COLO829 (cell line): ENCODE measurements around the gene CNOT4.
"Not testable (repeated sequence)": the region's sequence is repeated elsewhere in the genome, so short reads cannot be mapped to it uniquely, and the experiment has no call there.

Source experiments
- DNase-seq: peaks from one replicate; pipeline ENCODE4 v3.0.0; 2012; ENCODE audit warnings: low spot score

Gene CNOT4

DNA sequence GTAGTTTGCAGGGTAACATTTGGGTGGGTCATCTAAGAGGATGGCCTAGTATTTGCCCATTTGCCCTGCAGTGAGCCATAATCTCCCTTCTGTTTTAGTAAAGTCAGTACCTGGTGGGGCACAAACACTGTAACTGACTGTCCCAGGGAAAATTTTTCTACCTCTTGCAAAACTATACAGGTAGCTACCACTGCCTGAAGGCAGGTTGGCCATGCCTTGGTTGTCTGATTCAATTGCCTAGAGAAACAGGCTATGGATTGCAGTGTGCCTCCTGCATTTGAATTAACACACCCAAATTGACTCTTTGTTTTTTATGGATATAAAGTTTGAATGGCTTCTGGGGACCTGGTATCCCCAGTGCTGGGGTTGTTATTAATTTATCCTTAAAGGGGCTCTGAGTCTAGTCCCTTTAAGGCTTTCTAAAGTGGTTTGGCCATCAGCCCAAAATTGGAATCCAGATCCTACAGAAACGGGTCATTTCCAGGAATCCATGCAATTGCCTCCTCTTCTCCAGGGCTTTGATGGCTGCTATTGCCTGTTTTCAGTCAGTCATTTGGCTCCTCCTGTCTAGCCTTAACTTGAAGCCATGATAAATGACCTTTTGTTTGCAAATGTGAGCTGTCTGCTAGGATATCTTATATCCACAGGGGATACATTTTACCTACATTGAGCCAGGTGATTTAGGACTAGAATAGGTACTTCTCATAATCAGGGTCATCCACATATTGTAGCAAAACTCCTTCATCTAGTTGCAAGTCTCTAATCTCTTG, 187.1 kb downstream of the CNOT4 start:
- DNase-seq = no peak

DNA sequence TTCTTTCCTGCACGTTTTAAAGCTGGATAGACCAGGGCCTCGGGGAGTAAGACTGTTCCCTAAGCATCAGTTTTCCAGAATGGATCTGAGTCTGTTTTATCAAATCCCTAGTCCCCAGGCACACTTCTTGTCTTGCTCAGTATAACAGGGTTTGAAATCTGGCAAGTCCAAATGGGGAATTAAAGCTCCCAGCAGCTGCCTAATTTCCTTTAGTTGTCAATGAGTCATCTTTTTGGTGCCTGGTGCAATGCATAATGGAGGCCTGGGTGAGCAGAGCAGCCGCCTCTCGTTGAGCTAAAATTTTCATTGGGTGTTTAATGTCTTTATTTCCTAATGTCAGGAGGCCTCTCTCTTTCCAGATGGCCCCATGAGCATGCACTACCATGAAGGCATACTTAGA, 188.3 kb downstream of the CNOT4 start:
- DNase-seq = no peak

DNA sequence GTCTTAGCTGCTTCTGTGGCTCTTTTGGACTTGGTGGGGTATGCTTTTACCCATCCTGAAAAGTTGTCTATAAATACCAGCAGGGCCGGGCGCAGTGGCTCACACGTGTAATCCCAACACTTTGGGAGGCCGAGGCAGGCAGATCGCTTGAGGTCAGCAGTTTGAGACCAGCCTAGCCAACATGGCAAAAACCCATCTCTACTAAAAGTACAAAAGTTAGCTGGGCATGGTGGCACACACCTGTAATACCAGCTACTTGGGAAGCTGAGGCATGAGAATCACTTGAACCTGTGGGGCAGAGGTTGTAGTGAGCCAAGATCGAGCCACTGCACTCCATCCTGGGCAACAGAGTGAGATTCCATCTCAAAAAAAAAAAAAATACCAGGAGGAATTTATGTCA, 188.9 kb downstream of the CNOT4 start:
- not testable (repeated sequence) for DNase-seq

DNA sequence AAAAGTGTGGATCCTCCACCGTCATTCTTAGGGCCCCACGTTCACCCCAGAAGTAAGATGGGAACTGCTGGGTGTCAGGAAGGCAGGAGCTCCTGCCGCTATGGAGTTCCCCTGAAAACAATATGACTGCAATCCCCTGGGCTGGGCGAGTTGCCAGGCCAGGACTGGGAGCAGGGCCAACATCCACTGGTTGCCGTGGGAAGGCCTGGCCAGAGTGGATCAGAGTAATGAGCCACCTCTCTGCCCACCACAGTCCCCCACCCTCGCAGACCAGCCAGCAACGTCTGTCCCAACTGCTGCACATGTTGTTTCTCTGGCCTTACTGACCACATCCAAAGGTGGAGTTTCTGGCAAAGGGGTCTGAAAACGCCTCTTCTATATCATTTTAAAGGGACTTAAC, 189.6 kb downstream of the CNOT4 start:
- DNase-seq = peak; percentile 53

DNA sequence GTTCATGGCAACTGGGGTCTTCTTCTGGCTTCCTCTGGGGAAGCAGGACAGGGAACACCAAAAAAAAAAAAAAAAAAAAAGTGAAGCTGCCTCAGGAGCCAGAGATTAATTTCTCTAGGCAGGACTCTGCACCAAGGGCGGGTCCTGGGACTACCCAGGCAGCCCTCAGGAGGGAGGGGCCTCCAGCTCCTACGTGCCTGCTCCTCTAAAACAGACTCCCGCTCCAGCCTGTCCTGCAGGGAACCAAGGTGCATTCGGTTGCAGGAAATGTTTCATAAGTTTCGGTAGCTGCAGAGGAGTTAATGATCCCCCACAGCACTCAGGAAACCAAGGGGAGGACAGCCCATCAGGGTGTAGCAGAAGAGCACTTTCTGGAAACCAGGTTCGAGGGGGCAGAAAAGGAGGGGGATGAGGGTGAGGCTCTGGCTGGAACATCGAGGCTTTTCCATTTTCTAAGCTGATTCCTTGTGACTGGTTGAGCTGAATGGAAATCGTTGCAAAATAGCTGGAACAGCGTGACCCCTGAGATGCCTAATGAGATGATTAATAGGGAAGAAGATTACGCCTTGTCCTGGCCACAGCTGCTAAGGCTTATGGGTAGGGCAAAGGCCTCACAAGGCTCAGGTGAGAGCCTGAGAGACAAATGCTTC, 192.1 kb downstream of the CNOT4 start:
- no peak for DNase-seq

DNA sequence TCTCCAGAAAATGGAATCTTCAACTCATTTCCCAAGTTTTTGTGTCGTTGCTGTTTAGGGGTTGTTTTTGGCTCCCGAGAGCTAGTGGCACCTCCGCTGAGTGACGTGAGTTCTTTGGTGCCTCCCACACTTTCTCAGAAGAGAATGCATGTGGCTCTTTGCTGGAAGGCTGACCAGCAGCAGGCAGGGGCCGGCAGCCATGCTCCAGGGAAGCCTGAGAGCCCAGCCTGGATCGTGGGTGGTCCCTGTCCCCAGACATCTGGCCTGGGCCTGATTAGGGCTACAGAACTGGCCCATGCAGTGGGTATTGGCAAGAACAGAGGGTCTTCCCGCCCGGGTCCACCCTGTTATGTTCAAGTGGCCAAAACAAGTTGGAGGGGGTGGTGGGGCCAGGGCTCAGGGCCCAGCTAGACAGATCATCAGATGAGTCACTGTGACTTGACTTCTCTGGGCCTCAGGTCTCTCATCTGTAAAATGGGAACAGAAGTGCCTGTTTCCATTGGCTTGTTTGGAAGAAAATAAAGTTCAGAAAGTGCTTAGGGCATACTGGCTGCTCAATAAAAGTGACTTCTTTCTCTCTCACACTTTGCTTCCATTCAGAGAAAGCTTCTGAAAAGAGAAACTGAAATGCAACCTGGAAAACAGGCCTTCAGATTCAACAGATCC, 193.1 kb downstream of the CNOT4 start:
- DNase-seq = no peak

DNA sequence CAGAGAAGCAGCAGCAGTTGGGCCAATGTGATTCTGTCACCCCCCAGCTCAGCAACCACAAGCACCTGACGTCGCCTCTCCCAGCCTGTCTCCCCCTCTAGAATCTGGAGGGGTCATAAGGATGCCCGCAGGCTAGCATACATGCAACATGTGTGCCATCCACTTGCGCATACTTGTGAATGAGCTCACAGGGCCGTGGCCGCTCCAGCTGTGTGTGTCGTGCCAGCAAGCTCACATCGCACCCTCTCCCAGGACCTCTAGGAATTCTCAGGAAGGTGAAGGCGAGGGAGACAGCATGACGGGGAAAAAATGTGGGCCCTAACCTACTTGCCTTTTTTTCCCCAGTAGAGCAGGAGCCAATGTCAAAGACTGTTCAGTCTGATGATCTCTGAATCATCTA, 195.9 kb downstream of the CNOT4 start:
- no peak for DNase-seq
